Measurements from ENCODE around the gene NOS2.

The NOS2 gene

GRCh38 chr17:27821318-27821717 lies 21.0 kb upstream of the NOS2 start:
- in situ Hi-C loops (cut with MboI; ENCODE audit: low sequenced_read_pairs) = loop anchor here (25.0 kb wide), 2 partner anchors 91 to 391 kb away; no protein-coding TSS in a partner anchor

- in situ Hi-C loops (cut with MboI; ENCODE audit: low sequenced_read_pairs) = loop anchor here (25.0 kb wide), 2 partner anchors 93 to 393 kb away; no protein-coding TSS in a partner anchor
These were observed 18.8 kb upstream of the NOS2 start for GRCh38 chr17:27819145-27819544.

GRCh38 chr17:27818401-27819105 lies 18.2 kb upstream of the NOS2 start:
- in situ Hi-C loops (cut with MboI; ENCODE audit: low sequenced_read_pairs) = loop anchor here (25.0 kb wide), 2 partner anchors 94 to 394 kb away; no protein-coding TSS in a partner anchor

GRCh38 chr17:27817731-27818130 lies 17.4 kb upstream of the NOS2 start:
- in situ Hi-C loops (cut with MboI; ENCODE audit: low sequenced_read_pairs) = loop anchor here (25.0 kb wide), 2 partner anchors 95 to 395 kb away; no protein-coding TSS in a partner anchor

GRCh38 chr17:27816946-27817345 lies 16.6 kb upstream of the NOS2 start:
- in situ Hi-C loops (cut with MboI; ENCODE audit: low sequenced_read_pairs) = loop anchor here (25.0 kb wide), 2 partner anchors 95 to 395 kb away; no protein-coding TSS in a partner anchor

- in situ Hi-C loops (cut with MboI; ENCODE audit: low sequenced_read_pairs) = loop anchor here (25.0 kb wide), 2 partner anchors 100 to 400 kb away; no protein-coding TSS in a partner anchor
These were observed 11.6 kb upstream of the NOS2 start for GRCh38 chr17:27811961-27812360.

- in situ Hi-C loops (cut with MboI; ENCODE audit: low sequenced_read_pairs) = loop anchor here (25.0 kb wide), 2 partner anchors 101 to 401 kb away; no protein-coding TSS in a partner anchor
These were observed 10.7 kb upstream of the NOS2 start for GRCh38 chr17:27810902-27811557.

GRCh38 chr17:27810211-27810901 lies 10.0 kb upstream of the NOS2 start:
- in situ Hi-C loops (cut with MboI; ENCODE audit: low sequenced_read_pairs) = loop anchor here (25.0 kb wide), 2 partner anchors 102 to 402 kb away; no protein-coding TSS in a partner anchor

- in situ Hi-C loops (cut with MboI; ENCODE audit: low sequenced_read_pairs) = loop anchor here (25.0 kb wide), 2 partner anchors 103 to 403 kb away; no protein-coding TSS in a partner anchor
These were observed 9.2 kb upstream of the NOS2 start for GRCh38 chr17:27809555-27809954.

GRCh38 chr17:27808628-27809027 lies 8.3 kb upstream of the NOS2 start:
- in situ Hi-C loops (cut with MboI; ENCODE audit: low sequenced_read_pairs) = loop anchor here (25.0 kb wide), 2 partner anchors 104 to 404 kb away; no protein-coding TSS in a partner anchor

- in situ Hi-C loops (cut with MboI; ENCODE audit: low sequenced_read_pairs) = loop anchor here (25.0 kb wide), 2 partner anchors 104 to 404 kb away; no protein-coding TSS in a partner anchor
These were observed 7.5 kb upstream of the NOS2 start for GRCh38 chr17:27807567-27808470.

GRCh38 chr17:27805520-27806146 lies 5.3 kb upstream of the NOS2 start:
- in situ Hi-C loops (cut with MboI; ENCODE audit: low sequenced_read_pairs) = loop anchor here (25.0 kb wide), 2 partner anchors 107 to 407 kb away; no protein-coding TSS in a partner anchor

GRCh38 chr17:27804113-27804512 lies 3.8 kb upstream of the NOS2 start:
- in situ Hi-C loops (cut with MboI; ENCODE audit: low sequenced_read_pairs) = loop anchor here (25.0 kb wide), 2 partner anchors 108 to 408 kb away; no protein-coding TSS in a partner anchor

GRCh38 chr17:27802962-27803680 lies 2.8 kb upstream of the NOS2 start:
- in situ Hi-C loops (cut with MboI; ENCODE audit: low sequenced_read_pairs) = loop anchor here (25.0 kb wide), 2 partner anchors 109 to 409 kb away; no protein-coding TSS in a partner anchor

- in situ Hi-C loops (cut with MboI; ENCODE audit: low sequenced_read_pairs) = loop anchor here (25.0 kb wide), 2 partner anchors 110 to 410 kb away; no protein-coding TSS in a partner anchor
These were observed 1.7 kb upstream of the NOS2 start for GRCh38 chr17:27802033-27802432.

GRCh38 chr17:27798376-27798775 lies 2.0 kb downstream of the NOS2 start:
- in situ Hi-C loops (cut with MboI; ENCODE audit: low sequenced_read_pairs) = no loop called here

- in situ Hi-C loops (cut with MboI; ENCODE audit: low sequenced_read_pairs) = no loop called here
These were observed 2.8 kb downstream of the NOS2 start for GRCh38 chr17:27797390-27798091.

Measured in HL-60/S4 treated with phorbol 12-myristate 13-acetate at 8.2 ng/mL for 4 days and 3 days (cell line).